Liver (tissue), 9 donors: ENCODE data around the gene SEMA3B. TPM values are rescaled to one million over a fixed set of nuclear protein-coding genes. Genes with fewer than 3 reads are reported as not detected.
"Not testable (repeated sequence)": the region's sequence is repeated elsewhere in the genome, so short reads cannot be mapped to it uniquely, and the experiment has no call there.

Experiments used
- DNase-seq: peaks from one replicate; pipeline ENCODE4 v3.0.0-alpha.2; 2017; ENCODE audit warnings: low spot score
- H3K27ac ChIP-seq, 2 donors: one replicate each; pipeline ENCODE4 v1.7.0; 2013; ENCODE audit warnings: inconsistent platforms in 2 of 2, low read length in 2 of 2, control low read depth in 1 of 2, low read depth in 1 of 2, mild to moderate bottlenecking in 1 of 2
- H3K27me3 ChIP-seq, 4 donors: one replicate each; pipeline versions ENCODE4 v1.6.1 to v1.7.0; 2013; ENCODE audit warnings: low read length in 3 of 4, inconsistent platforms in 1 of 4, mild to moderate bottlenecking in 1 of 4, moderate library complexity in 1 of 4; ENCODE audit not compliant: control insufficient read depth in 4 of 4, insufficient read depth in 4 of 4
- H3K36me3 ChIP-seq, 4 donors: one replicate each; pipeline versions ENCODE4 v1.6.1 to v1.7.0; 2013; ENCODE audit warnings: low read length in 3 of 4, mild to moderate bottlenecking in 3 of 4, low read depth in 1 of 4, moderate library complexity in 1 of 4; ENCODE audit not compliant: control insufficient read depth in 4 of 4, insufficient read depth in 3 of 4
- H3K4me1 ChIP-seq, 4 donors: one replicate each; pipeline versions ENCODE4 v1.6.1 to v1.7.0; 2013; ENCODE audit warnings: low read length in 3 of 4, mild to moderate bottlenecking in 3 of 4, moderate library complexity in 1 of 4; ENCODE audit not compliant: control insufficient read depth in 4 of 4, insufficient read depth in 4 of 4
- H3K4me3 ChIP-seq, 3 donors: one replicate each; pipeline versions ENCODE4 v1.6.1 to v1.7.0; 2013; ENCODE audit warnings: low read length in 3 of 3, control low read depth in 1 of 3, low read depth in 1 of 3, mild to moderate bottlenecking in 1 of 3
- H3K9ac ChIP-seq, 2 donors: one replicate each; pipeline ENCODE4 v1.7.0; 2013; ENCODE audit warnings: low read length in 2 of 2, mild to moderate bottlenecking in 2 of 2, moderate library complexity in 2 of 2, control low read depth in 1 of 2, low read depth in 1 of 2
- H3K9me3 ChIP-seq, 4 donors: one replicate each; pipeline versions ENCODE4 v1.6.1 to v1.7.0; 2013; ENCODE audit warnings: low read length in 3 of 4; ENCODE audit not compliant: control insufficient read depth in 4 of 4
- ATF3 ChIP-seq: IDR thresholded peaks from 2 replicates; pipeline ENCODE4 v1.6.1; 2016; ENCODE audit warnings: antibody characterized with exemption
- GABPA ChIP-seq, 2 donors: IDR thresholded peaks in 1 of 2; conservative IDR thresholded peaks in 1 of 2; 2 replicates each; pipeline ENCODE4 v1.6.1; 2016; ENCODE audit warnings: antibody characterized with exemption in 2 of 2, mild to moderate bottlenecking in 1 of 2, moderate library complexity in 1 of 2
- HNF4A ChIP-seq, 2 donors: conservative IDR thresholded peaks; 2 replicates each; pipeline ENCODE4 v1.6.1; 2016; ENCODE audit warnings: antibody characterized with exemption in 2 of 2, mild to moderate bottlenecking in 2 of 2
- HNF4G ChIP-seq: IDR thresholded peaks from 2 replicates; pipeline ENCODE4 v1.6.1; 2016; ENCODE audit warnings: antibody characterized with exemption
- MAX ChIP-seq: IDR thresholded peaks from 2 replicates; pipeline ENCODE4 v1.6.1; 2016; ENCODE audit warnings: antibody characterized with exemption
- NR2F2 ChIP-seq: IDR thresholded peaks from 2 replicates; pipeline ENCODE4 v1.6.1; 2016; ENCODE audit warnings: antibody characterized with exemption
- TAF1 ChIP-seq: conservative IDR thresholded peaks from 2 replicates; pipeline ENCODE4 v1.6.1; 2016; ENCODE audit warnings: antibody characterized with exemption, mild to moderate bottlenecking
- ZBTB33 ChIP-seq: IDR thresholded peaks from 2 replicates; pipeline ENCODE4 v1.6.1; 2016; ENCODE audit warnings: antibody characterized with exemption
- WGBS: extraction: QIAGEN DNeasy Blood & Tissue Kit; methylation state at CpG from one replicate; pipeline ENCODE4 v1.1.7; 2013; 5-methylcytosine and 5-hydroxymethylcytosine counted together
- polyA plus RNA-seq, 2 donors: library from polyadenylated mRNA; stranded (reverse) in 1 of 2; unstranded in 1 of 2; fragments of 200-250 nt in 1 of 2; fragments of >200 nt in 1 of 2; fragmentation: Nextera tagmentation in 1 of 2; extraction: Ambion mirVana in 1 of 2; gene quantifications; one replicate each; pipeline versions ENCODE4 v1.2.1 to v1.2.3, GENCODE V29; 2013 to 2015
- total RNA-seq, 2 donors: library from RNA; depleted of rRNA; stranded (reverse); fragments of >200 nt; gene quantifications; one replicate each; pipeline ENCODE4 v1.2.3, GENCODE V29; 2014
- donor health status: healthy.
- donor health status: healthy.
- donor health status: healthy.
- donor health status: healthy.
- donor health status: healthy.

Gene SEMA3B
- total and polyA plus RNA-seq, 4 donors = 0.40 to 1.5 (median 0.93) TPM

GRCh38 chr3:50279255-50280016, 10.5 kb downstream of the SEMA3B start:
- H3K27me3 ChIP-seq = peaks cover 0 to 2% (median 0%) of the 10 kb centered on the region in 4 donors
- TF ChIP-seq ATF3 = no peak
- no peaks in the 10 kb centered on the region for H3K36me3 ChIP-seq
- no peak for DNase-seq
- 95% methylated on average over 8 of the region's 8 CpGs for whole genome bisulfite sequencing
- no peak overlapping the region for H3K4me3 ChIP-seq
- H3K4me1 ChIP-seq = peaks cover under 1 to 19% (median 3%) of the 10 kb centered on the region in 4 donors
- H3K9me3 ChIP-seq = no peaks in the 10 kb centered on the region
- H3K9ac ChIP-seq = no peak overlapping the region
- no peak overlapping the region for H3K27ac ChIP-seq

GRCh38 chr3:50284121-50284520, 15.2 kb downstream of the SEMA3B start:
- H3K4me1 ChIP-seq, H3K9me3 ChIP-seq, H3K27ac ChIP-seq, H3K9ac ChIP-seq, DNase-seq, H3K27me3 ChIP-seq, H3K4me3 ChIP-seq: not testable (repeated sequence)
- H3K36me3 ChIP-seq = peaks cover 0 to 28% (median 19%) of the 10 kb centered on the region in 4 donors
- WGBS = 93% methylated on average over 6 of the region's 6 CpGs

GRCh38 chr3:50286322-50287227, 17.6 kb downstream of the SEMA3B start:
- DNase-seq = no peak
- no peaks in the 10 kb centered on the region for H3K9me3 ChIP-seq
- no peak overlapping the region for H3K27ac ChIP-seq
- TF ChIP-seq NR2F2 = no peak
- no peak for TF ChIP-seq HNF4A (conservative IDR thresholded peaks at IDR 0.05)
- no peak for TF ChIP-seq GABPA (IDR thresholded peaks at IDR 0.05 in 1 of 2, conservative IDR thresholded peaks at IDR 0.05 in 1 of 2)
- no peak for TF ChIP-seq TAF1
- TF ChIP-seq MAX = no peak
- TF ChIP-seq ZBTB33 = no peak
- no peak for TF ChIP-seq HNF4G
- no peak overlapping the region for H3K9ac ChIP-seq
- WGBS = 93% methylated on average over 28 of the region's 28 CpGs
- no peak overlapping the region for H3K4me3 ChIP-seq
- peaks cover 5 to 41% (median 22%) of the 10 kb centered on the region in 4 donors for H3K36me3 ChIP-seq
- no peaks in the 10 kb centered on the region for H3K27me3 ChIP-seq
- peaks cover 2 to 13% (median 8%) of the 10 kb centered on the region in 4 donors for H3K4me1 ChIP-seq
